A549 treated with ZK216348 at 1 μM for 4 hours (cell line): ENCODE measurements around the gene FANCI. TPM values are rescaled to one million over a fixed set of nuclear protein-coding genes. Genes with fewer than 3 reads are reported as not detected.

Source experiments
- total RNA-seq: library from RNA; stranded (reverse); fragments of 200-300 nt; extraction: Qiagen RNA extraction; gene quantifications from 5 replicates; pipeline ENCODE4 v1.2.3, GENCODE V29; 2022; ENCODE audit warnings: low read depth

Gene FANCI
- total RNA-seq: 49.4 to 66.8 TPM (median 56.8 TPM) in 5 replicates

DNA sequence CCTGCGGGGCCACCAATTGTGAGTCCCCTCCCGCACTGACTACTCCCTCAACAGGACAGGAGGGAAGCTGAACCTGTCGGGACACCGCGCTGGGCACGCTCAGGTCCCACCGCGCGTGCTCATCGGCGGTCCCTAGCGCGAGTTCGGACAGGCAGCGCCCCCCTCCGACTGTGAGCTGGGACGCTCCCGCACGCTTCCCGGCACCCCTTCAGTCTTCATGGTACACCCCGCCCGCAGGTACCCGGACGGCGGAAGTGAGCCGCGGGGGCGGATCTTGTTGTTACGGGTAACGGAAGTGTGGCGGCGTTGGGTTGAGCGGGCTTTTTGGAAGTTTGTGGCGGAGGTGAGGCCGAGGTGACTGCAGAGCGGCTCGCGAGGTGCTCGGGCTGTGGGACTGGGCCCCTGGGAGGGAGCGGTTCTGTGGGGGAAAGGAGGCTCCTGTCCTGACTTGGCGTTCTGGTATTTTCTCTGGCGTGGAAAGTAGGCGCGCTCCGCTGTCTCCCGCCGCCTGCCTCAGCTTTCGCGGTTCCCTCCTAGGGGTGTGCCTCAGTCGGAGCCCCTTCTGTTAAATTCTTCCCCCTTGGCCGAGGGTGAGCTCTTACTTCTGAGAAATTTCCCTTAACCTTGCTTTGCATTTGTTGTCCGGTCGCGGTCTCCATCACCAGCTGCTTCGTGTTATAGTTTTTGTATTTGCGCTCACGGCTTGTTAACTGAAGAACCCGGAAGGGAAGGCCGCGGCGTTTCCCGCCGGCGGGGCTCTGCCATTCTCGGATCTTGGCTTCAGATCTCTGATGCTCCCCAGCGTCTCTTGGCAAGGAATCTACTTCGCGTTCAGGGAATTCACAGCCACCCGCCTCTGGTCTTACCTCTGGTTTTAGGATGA lies at the start of gene FANCI:
FANCI (plus strand) TSS at position 289 of the 883 bp plus-strand sequence. CDS start 3,669 bp downstream, outside the sequence.

DNA sequence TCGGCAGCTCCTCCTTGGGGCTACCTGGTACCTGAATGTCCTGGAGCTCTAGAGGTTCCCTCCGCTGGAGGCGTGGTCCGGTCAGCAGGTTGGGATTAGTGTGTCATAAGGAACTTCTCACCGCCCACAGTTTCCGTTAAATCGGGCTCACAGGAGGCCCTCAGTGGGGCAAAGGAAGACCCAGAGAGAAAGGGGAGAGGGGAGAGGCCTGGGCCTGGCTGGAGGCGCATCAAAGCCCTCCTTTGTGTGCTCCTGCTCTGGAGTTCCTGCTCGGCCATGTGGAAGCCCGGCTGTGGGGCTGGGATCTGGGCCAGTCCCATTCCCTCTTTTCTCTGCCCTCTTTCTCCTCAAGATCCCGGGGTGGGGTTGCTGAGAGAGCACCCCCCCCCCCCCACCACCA lies 22.2 kb upstream of the FANCI start, which contains the start of gene RLBP1:
RLBP1 (minus strand) TSS at position 37 of the 400 bp plus-strand sequence. CDS start 2,604 bp downstream, outside the sequence.

GRCh38 chr15:89334510-89335297 lies 90.9 kb downstream of the FANCI start, which contains the start of gene POLG:
POLG (minus strand) TSS chr15:89334824; CDS start chr15:89333754, 1,070 bp downstream.

Other genes with a start within 250 kb of the FANCI start
- gene ABHD2, start 155.5 kb upstream of the FANCI start, total RNA-seq: 85.5 to 185 TPM (median 119 TPM) in 5 replicates
- not detected in 5 replicates for gene RLBP1, start 22.4 kb upstream of the FANCI start, total RNA-seq
- gene POLG, start 90.8 kb downstream of the FANCI start, total RNA-seq: 43.5 to 63.1 TPM (median 55.5 TPM) in 5 replicates